Heart right ventricle (tissue), 16 donors: ENCODE results near the gene MTX1. TPM values are rescaled to one million over a fixed set of nuclear protein-coding genes. Genes with fewer than 3 reads are reported as not detected.

Source experiments
- ATAC-seq, 8 donors: fragments of 200-7000 bp; cut with Tn5 transposase; one replicate each; pipeline ENCODE4 v1.9.1; 2020; ENCODE audit warnings: mild to moderate bottlenecking in 8 of 8, moderate library complexity in 8 of 8, moderate number of reproducible peaks in 1 of 8
- DNase-seq, 2 donors: peaks; one replicate each; pipeline ENCODE4 v3.0.0-alpha.2; 2020
- H3K27ac ChIP-seq, 10 donors: fragments of 200-600 bp; sonication (generic) in 2 of 10; one replicate each; pipeline versions ENCODE4 v1.5.0 to v1.8.0; 2020 to 2022; ENCODE audit warnings: mild to moderate bottlenecking in 3 of 10
- H3K27me3 ChIP-seq, 7 donors: fragments of 200-600 bp; one replicate each; pipeline ENCODE4 v1.8.0; 2021 to 2022; ENCODE audit warnings: mild to moderate bottlenecking in 2 of 7
- H3K36me3 ChIP-seq, 9 donors: fragments of 200-600 bp; sonication (generic) in 1 of 9; one replicate each; pipeline versions ENCODE4 v1.5.0 to v1.8.0; 2020 to 2022; ENCODE audit warnings: mild to moderate bottlenecking in 2 of 9
- H3K4me1 ChIP-seq, 9 donors: fragments of 200-600 bp; sonication (generic) in 1 of 9; one replicate each; pipeline versions ENCODE4 v1.5.0 to v1.8.0; 2020 to 2022; ENCODE audit warnings: mild to moderate bottlenecking in 4 of 9
- H3K4me3 ChIP-seq, 10 donors: fragments of 200-600 bp; sonication (generic) in 2 of 10; one replicate each; pipeline versions ENCODE4 v1.5.0 to v1.8.0; 2020 to 2022; ENCODE audit warnings: mild to moderate bottlenecking in 7 of 10, moderate library complexity in 2 of 10
- H3K9me3 ChIP-seq, 11 donors: fragments of 200-600 bp in 10 of 11; sonication (generic) in 2 of 11; one replicate each; pipeline versions ENCODE4 v1.5.0 to v1.8.0; 2013 to 2022; ENCODE audit warnings: mild to moderate bottlenecking in 2 of 11, control low read depth in 1 of 11, moderate library complexity in 1 of 11
- CTCF ChIP-seq, 9 donors: fragments of 200-600 bp; sonication (generic) in 2 of 9; IDR thresholded peaks; one replicate each; pipeline versions ENCODE4 v1.5.0 to v1.8.0; 2021 to 2022; ENCODE audit warnings: antibody characterized with exemption in 9 of 9, mild to moderate bottlenecking in 5 of 9, moderate library complexity in 1 of 9
- WGBS, 2 donors: extraction: QIAGEN DNeasy Blood & Tissue Kit; methylation state at CpG; one replicate each; pipeline ENCODE4 v1.1.7; 2013; ENCODE audit warnings: inconsistent platforms in 1 of 2; 5-methylcytosine and 5-hydroxymethylcytosine counted together
- intact Hi-C, 10 donors: fragments of 100-400 bp; cut with DNase I; formaldehyde crosslinking; loops; one replicate each; pipeline versions ENCODE4 v1.11.1 to v1.14.2; 2022
- polyA plus RNA-seq, 2 donors: library from polyadenylated mRNA; stranded (reverse); fragments of 200-250 nt; gene quantifications; one replicate each; pipeline ENCODE4 v1.2.3, GENCODE V29; 2013
- total RNA-seq, 10 donors: library from RNA; stranded (reverse); fragmentation: NEBNext Ultra II Directional in 3 of 10; extraction: Animal tissue kit (Norgen Biotek cat#: 25700) in 3 of 10; gene quantifications; one replicate each; pipeline versions ENCODE4 v1.2.1 to v1.2.4, GENCODE V29; 2021 to 2023
- donor health status: Arrhythmogenic right ventricular cardiomyopathy.
- donor health status: ischemic (EF 13 %, LVEDD 7.1; RV severe dilation, severe dysfunction).
- donor health status: healthy with polysubstance abuse.
- donor health status: DM: no; HTN: yes; CAD: no.
- donor health status: DM: no; HTN: no; CAD: no.
- donor health status: ischemic (EF 25% LVEDD 6.9; RV normal size, moderate dysfunction).
- donor health status: ischemic (EF 25% LVEDD 5.7; RV mildly dilated, moderate dysfunction).
- donor health status: healthy.
- donor health status: DM: yes; HTN: yes; CAD: no.
- donor health status: Ischemic cardiomyopathy.
- donor health status: ischemic (EF 35%, LVEDD 5.7; RV mildly dilated, moderate dysfunction).
- donor health status: nonischemic (EF 11% LVEDD 7.7; RV severe dilation, severe dysfunction).
- donor health status: DM: yes; HTN: yes; CAD: no.
- donor health status: PGD.
- donor health status: ischemic (EF 29% LVEDD 5.4; RV normal size, mild dysfunction).
- donor health status: nonischemic (EF 23%, LVEDD 6.1; RV moderate dilation, normal function).

MTX1 gene
- total and polyA plus RNA-seq, 12 donors, result 13.1 to 49.7 (median 18.0) TPM

- DNase-seq (no peak), ATAC-seq (no peak)
- H3K4me1 ChIP-seq, result peaks cover 6 to 31% (median 25%) of the 10 kb centered on the region in 9 donors
- no peaks in the 10 kb centered on the region for H3K9me3 ChIP-seq
- H3K27me3 ChIP-seq, result no peaks in the 10 kb centered on the region
- no peak for TF ChIP-seq CTCF (IDR thresholded peaks at IDR 0.05)
- H3K36me3 ChIP-seq, result peaks cover 0 to 24% (median 0%) of the 10 kb centered on the region in 9 donors
- H3K4me3 ChIP-seq, result no peak overlapping the region
- WGBS, 2 donors, result 93 to 95% methylated on average over 15 of the region's 15 CpGs
- intact Hi-C loops, result no loop called here
- no peak overlapping the region for H3K27ac ChIP-seq
Measured at GRCh38 chr1:155197901-155198546, 10.5 kb upstream of the MTX1 start.

- TF ChIP-seq CTCF (IDR thresholded peaks at IDR 0.05), result no peak
- Histone ChIP-seq H3K4me1 (peaks cover 6 to 26% (median 20%) of the 10 kb centered on the region in 9 donors), H3K27me3 (no peaks in the 10 kb centered on the region), H3K9me3 (no peaks in the 10 kb centered on the region), H3K27ac (no peak overlapping the region), H3K4me3 (no peak overlapping the region), H3K36me3 (peaks cover 0 to 24% (median 0%) of the 10 kb centered on the region in 9 donors)
- no peak for ATAC-seq
- DNase-seq, result no peak
- 92 to 93% methylated on average over 3 of the region's 3 CpGs for WGBS, 2 donors
- intact Hi-C loops, result no loop called here
Measured at GRCh38 chr1:155198547-155198906, 10.0 kb upstream of the MTX1 start.

- Histone ChIP-seq H3K9me3 (no peaks in the 10 kb centered on the region), H3K27me3 (no peaks in the 10 kb centered on the region), H3K27ac (no peak overlapping the region), H3K4me1 (peaks cover 5 to 15% (median 9%) of the 10 kb centered on the region in 9 donors), H3K4me3 (no peak overlapping the region), H3K36me3 (peaks cover 0 to 24% (median 0%) of the 10 kb centered on the region in 9 donors)
- DNase-seq, result no peak
- 92% methylated on average over 4 of the region's 4 CpGs for WGBS, 2 donors
- ATAC-seq, result no peak
- intact Hi-C loops, result loop anchor here in 1 of 10 donors (10.0 kb wide), 1 partner anchor 395 kb away; no protein-coding TSS in a partner anchor
- TF ChIP-seq CTCF (IDR thresholded peaks at IDR 0.05), result no peak
Measured at GRCh38 chr1:155199792-155200191, 8.7 kb upstream of the MTX1 start.

GRCh38 chr1:155200920-155201319 lies 7.6 kb upstream of the MTX1 start:
- H3K4me3 ChIP-seq, result no peak overlapping the region
- DNase-seq (no peak), ATAC-seq (no peak)
- no peaks in the 10 kb centered on the region for H3K9me3 ChIP-seq
- TF ChIP-seq CTCF (IDR thresholded peaks at IDR 0.05), result no peak
- H3K36me3 ChIP-seq, result peaks cover 0 to 24% (median 0%) of the 10 kb centered on the region in 9 donors
- H3K4me1 ChIP-seq, result peaks cover 0 to 4% (median 0%) of the 10 kb centered on the region in 9 donors
- H3K27me3 ChIP-seq, result no peaks in the 10 kb centered on the region
- H3K27ac ChIP-seq, result no peak overlapping the region
- 91 to 92% methylated on average over 5 of the region's 5 CpGs for WGBS, 2 donors
- intact Hi-C loops, result loop anchor here in 1 of 10 donors (10.0 kb wide), 1 partner anchor 394 kb away; no protein-coding TSS in a partner anchor
